Stimulated activated CD4-positive, alpha-beta T cell treated with anti-CD3 and anti-CD28 coated beads, TNF-alpha, amount 100 ng/mL, for 48 hours (primary cell): ENCODE data around the gene QSOX1.

Experiments used
- DNase-seq, 3 donors: peaks; one replicate each; pipeline ENCODE4 v3.0.0-alpha.2; 2020; ENCODE audit warnings: low read depth in 3 of 3

QSOX1 gene

DNA sequence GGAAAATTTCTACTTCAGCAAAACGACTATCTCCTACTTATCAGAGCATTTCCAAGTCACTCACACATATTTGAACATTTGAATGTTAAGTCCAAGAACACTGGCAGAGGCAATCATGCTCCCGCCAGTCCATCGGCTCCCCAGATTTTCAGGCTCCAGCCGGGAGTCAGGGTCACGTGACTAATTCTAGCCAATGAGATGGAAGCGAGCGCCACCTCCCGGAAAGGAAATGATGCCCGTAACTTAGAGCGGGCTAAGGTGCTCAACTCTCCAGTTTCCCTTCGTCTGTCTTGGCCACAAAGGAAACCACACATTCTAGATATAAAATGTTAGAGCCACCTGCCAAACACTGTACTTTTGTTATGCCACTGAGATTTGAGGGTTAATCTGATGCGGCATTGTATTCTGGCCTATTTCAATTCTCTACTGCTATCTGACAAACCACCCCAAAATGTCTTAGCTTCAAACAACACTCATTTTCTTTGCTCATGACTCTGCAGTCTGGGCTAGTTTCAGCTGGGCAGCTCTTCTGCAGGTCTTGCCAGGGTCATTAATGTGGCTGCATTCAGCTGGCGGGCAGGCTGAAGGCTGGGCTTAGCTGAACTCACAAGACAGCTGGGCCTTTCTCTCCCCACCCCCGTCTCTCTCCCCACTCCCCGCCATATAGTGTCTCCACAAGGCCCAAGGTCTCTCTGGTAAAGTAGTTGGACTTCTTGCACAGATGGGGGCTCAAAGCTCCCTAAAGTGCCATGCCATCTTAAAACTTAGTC, 58.9 kb downstream of the QSOX1 start:
- peak in 2 of 3 donors; percentile 33 to 47 for DNase-seq

GRCh38 chr1:180215856-180216625, 61.4 kb downstream of the QSOX1 start:
- no peak for DNase-seq

- DNase-seq: no peak
These were observed 62.3 kb downstream of the QSOX1 start for GRCh38 chr1:180217006-180217405.

DNA sequence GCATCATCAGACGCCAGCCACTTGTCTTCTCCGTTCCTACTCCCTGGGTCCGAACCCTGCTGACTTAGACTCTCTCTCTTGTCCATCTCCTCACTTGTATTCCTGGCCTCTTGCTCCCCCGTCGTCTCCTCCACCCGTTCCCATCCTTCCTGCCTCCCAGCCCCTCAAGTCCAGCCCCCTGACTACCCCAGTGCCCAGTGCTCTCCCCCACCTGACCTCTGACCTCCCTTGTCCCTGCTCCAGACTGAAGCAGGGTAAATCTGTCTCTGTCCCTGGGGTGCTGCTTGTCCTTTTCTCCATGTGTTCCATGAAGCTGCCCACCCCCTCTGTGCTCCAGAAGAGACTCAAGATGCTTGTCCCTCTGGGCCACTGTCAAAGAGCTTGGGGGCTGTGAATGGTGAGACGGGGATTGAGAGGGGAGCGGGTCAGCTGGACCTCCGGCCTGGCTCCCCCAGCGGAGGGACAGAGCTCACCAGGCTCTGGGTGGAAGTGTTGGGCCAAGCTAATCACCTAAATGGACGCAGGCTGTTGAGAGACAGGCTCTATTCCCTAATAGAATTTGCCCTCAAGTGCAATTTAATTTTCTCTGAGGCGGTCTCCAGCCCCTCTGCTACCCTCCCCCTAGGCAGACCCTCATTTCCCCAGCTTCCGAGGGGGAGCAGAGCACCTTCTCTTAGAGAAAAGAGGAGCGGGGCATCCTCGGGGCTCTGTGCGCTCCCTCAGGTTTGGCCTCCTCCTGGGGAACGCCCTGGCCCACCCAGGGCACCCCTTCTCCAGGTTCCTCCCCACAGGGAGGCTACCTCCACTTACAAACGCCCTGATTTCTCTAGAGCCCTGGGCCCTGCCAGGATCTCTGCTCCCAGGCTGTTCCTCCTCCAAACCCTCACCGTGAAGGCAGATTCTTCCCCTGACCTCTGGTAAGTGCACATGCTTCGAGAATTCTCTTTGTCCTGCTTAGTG, 64.4 kb downstream of the QSOX1 start:
- no peak for DNase-seq

DNA sequence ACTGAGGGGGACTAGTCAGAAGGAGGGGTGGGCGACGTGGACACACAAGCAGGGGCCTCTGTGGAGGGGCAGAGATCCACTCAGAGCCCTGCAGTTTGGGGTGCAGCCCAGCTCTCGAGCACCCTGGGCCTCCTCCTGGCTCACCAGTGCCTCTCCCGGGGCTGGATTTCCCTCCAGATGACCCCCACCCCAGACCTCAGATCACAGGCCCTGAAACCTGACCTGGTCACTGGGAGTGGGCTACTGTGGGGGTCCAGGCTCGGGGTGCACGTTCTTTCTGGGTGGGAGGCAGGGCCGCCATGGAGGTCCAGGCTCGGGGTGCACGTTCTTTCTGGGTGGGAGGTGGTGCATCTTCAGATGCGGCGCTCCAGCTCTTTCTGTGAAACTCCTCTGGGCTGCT, 65.1 kb downstream of the QSOX1 start:
- no peak for DNase-seq

GRCh38 chr1:180221462-180221861, 66.8 kb downstream of the QSOX1 start:
- no peak for DNase-seq

- no peak for DNase-seq
These were observed 70.2 kb downstream of the QSOX1 start for GRCh38 chr1:180224902-180225301.

- DNase-seq: no peak
These were observed 70.7 kb downstream of the QSOX1 start for GRCh38 chr1:180225403-180225802.

- DNase-seq: no peak
These were observed 73.4 kb downstream of the QSOX1 start for GRCh38 chr1:180227861-180228647.

DNA sequence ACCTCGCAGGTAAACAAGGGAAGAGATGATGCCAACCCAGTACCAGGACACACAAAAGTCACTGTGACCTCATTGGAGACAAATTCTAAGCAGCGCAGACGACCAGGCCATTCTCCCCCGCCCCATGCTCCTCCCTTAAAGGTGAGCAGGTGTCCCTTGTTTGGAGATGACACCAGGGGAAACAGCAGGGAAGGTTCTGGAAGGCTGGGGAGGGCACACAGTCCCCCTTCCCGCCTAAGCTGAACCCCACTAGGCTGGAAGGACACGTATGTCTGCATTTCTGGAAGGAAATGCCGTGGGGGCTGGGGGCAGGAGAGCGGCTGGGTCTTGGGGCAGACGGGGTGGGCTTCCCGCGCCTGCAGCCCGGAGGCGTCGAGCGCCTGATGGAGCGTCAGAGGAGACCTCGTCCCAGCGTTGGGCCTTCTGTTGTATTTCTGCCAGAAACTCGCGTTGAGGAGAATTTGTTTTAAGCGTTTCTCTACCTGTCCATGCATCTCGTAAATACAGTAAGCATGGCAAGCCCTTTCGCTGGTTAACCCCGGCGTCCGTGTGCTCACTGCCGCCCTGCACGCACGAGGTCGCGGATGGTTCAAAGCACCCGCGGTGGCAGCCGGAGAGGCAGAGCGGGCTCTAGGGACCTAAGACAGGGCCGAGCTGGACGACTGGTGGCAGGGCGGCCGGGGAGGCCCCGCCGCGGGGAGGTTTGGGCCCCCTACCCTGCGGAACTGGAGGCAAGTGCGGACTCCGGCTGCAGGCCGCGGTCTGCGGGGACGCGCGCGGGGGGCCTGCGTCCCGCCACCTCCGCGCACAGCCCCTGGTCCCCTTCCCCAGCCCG, 74.2 kb downstream of the QSOX1 start:
- no peak for DNase-seq

GRCh38 chr1:180229483-180230415, 75.1 kb downstream of the QSOX1 start, which contains the start of gene LHX4:
TSS of gene LHX4 (plus strand) at chr1:180230264. CDS start at chr1:180230530, 266 bp downstream.
- DNase-seq: no peak

DNA sequence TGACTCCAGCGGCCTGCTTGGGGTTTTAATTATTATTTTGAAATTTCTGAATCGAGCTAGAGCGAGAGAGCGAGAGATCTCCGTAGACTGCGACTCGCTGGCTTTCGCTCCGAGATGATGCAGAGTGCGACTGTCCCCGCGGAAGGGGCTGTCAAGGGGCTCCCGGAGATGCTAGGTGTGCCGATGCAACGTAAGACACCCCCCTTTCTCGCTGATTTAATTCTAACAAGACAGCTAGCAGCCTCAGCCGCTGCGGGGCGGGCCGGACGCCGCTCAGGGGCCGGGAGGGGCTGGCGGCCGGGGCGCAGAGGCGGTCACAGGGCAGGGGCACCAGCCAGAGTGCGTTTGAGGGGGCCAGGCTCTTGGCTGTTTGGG, 75.7 kb downstream of the QSOX1 start:
- DNase-seq: no peak

DNA sequence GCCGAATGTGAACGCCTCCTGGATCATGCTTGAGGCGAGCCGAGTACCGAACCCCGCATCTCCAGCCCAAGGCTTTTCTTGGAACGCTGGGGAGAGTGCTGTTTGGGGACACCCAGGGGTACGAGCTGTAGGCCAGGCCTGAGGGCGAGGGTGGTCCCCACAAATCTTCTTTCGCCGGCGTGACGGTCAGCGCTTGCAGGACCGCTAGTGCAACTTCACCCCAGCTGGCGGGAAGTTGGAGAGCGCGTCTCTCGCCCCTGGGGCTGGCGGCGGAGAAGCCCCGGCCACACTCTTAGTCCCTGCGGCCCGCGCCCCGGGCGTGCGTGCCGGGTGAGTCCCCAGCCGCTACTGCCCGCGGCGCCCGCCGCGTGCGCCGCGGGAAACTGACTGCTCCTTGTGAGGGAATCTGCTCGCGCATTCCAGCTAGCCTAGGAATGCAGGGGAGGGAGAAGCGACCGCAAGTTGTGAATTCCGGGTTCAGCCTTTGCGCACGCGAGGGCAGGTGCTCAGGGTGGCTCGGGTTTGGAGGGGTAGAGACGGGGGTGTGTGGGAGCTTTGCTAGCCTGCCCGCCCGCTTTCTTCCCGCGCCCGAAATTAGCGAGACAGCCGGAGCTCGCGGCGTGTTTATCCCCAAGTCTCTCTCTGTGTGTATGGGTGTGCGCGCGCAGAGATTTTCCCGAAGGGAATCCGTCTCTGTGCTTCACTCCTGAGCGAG, 76.3 kb downstream of the QSOX1 start:
- DNase-seq: no peak

DNA sequence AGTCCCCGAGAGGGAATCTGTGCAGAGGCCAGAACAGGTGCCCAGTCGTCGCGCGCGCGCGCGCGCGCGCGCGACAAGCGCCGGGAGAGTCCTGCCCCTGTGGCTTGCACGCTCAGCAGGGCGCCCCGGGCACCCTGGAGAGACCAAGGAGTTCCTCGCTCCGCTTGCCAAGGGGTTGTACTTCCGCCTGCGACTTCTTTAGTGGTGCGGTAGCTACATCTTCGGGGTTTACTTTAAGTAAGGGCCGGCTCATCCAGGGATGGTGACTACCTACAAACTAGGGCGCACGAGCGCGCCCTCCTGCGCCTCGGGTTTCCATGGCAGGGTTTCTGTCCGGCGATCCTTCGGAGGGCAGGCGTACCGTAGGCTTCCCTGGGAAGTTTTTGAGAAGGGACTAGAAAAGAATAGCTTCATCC, 76.8 kb downstream of the QSOX1 start:
- no peak for DNase-seq

DNA sequence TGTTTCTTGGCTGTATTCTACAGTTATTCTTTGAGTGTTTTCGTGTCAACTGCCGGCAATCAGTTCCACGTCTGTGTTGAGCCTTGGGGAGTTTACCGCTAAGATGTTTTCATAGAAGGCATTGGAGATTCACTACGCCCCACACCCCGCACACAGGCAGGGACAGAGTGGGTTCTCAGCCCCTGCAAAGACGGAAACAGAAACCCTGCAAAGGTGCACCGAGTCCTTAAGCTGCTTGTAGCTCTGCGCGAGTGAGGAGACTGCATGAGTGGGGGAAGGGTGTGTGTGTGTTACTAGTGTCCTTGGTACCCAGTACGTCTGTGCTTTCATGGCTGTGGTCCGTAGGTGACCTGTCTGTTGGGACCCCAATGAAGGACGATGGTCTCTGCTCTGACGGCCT, 77.3 kb downstream of the QSOX1 start:
- no peak for DNase-seq

DNA sequence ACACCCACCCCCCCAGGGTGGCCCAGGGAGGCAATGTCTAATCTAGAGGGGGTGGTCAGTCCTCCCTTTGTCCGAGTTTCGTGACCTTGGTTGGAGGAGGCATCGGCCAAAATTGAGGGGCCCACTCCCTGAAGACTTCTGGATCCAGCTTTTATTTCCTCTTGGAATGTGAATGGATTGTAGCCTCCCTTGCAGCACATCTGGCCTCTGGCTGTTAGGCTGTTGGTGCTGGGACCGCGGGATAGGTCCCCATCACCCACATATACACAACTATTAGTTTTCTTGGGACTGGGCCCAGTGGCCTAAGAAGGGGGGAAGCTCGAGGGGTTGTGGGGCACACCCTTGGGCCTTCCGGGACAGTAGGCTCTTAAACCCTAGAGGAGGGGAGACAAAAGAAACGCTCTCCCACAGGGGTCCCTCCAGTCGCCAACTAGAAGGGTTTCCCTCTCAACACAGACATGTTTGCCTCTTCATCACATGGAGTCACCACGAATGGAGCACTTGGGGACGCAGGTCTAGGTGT, 77.9 kb downstream of the QSOX1 start:
- no peak for DNase-seq

GRCh38 chr1:180233191-180234011, 78.7 kb downstream of the QSOX1 start:
- DNase-seq: no peak
